HepG2 (cell line): ENCODE results near the gene TRRAP. TPM values are rescaled to one million over a fixed set of nuclear protein-coding genes. Genes with fewer than 3 reads are reported as not detected.

Source experiments
- ATAC-seq: fragments of 200-7000 bp; cut with Tn5 transposase; 3 replicates; pipeline ENCODE4 v1.9.1; 2020; ENCODE audit warnings: mild to moderate bottlenecking, moderate library complexity
- BruUV-seq: library from RNA; stranded (reverse); fragments of 400-500 nt; replicated peaks from 2 replicates; lab custom pipeline; 2021; lab: Mats Ljungman, UMichigan
- CTCF ChIA-PET: fragments of 300-600 bp; formaldehyde crosslinking; extraction: SDS; loops from one replicate; lab custom pipeline; 2021; ENCODE audit warnings: low total read pairs, inconsistent platforms, low intra/inter-chr PET ratio; lab: Yijun Ruan, JAX
- POLR2A ChIA-PET: fragments of 350-600 bp; sonication (Branson Sonifier 250); formaldehyde crosslinking; loops from one replicate; lab custom pipeline; 2020; ENCODE audit warnings: antibody characterized with exemption, inconsistent platforms; lab: Yijun Ruan, JAX
- DNase-seq: peaks from one replicate; pipeline ENCODE4 v3.0.0-alpha.2; 2015; ENCODE audit warnings: low spot score
- FAIRE-seq: peaks from 3 replicates; lab custom pipeline; 2011; peaks lifted over from hg19 to GRCh38; lab: Jason Lieb, UNC
- H2AFZ ChIP-seq: one replicate; pipeline ENCODE4 v1.6.1; 2011; ENCODE audit warnings: low read length, inconsistent platforms
- H3K27ac ChIP-seq: fragments of 300-600 bp; 3 replicates; pipeline ENCODE4 v1.8.0; 2011; ENCODE audit warnings: mixed run types, mild to moderate bottlenecking, mixed read lengths, low read length, inconsistent platforms; ENCODE audit not compliant: insufficient read depth; ENCODE audit errors: extremely low read length
- H3K27me3 ChIP-seq, 2 experiments: fragments of 200-600 bp in 1 of 2; 2 replicates in 1 of 2; 3 replicates in 1 of 2; pipeline versions ENCODE4 v1.6.0 to v1.8.0; 2011; ENCODE audit warnings: low read length in 2 of 2, mild to moderate bottlenecking in 2 of 2, moderate library complexity in 2 of 2, inconsistent platforms in 1 of 2; ENCODE audit not compliant: insufficient read depth in 2 of 2, control insufficient read depth in 1 of 2
- H3K36me3 ChIP-seq, 2 experiments: fragments of 200-600 bp in 1 of 2; replicated peaks in 1 of 2; 2 replicates in 1 of 2; 3 replicates in 1 of 2; pipeline versions ENCODE4 v1.5.1 to v1.8.0; 2011; ENCODE audit warnings: low read length in 2 of 2, inconsistent platforms in 1 of 2; ENCODE audit not compliant: insufficient read depth in 2 of 2, control insufficient read depth in 1 of 2
- H3K4me1 ChIP-seq: 2 replicates; pipeline ENCODE4 v1.5.1; 2012; ENCODE audit warnings: low read length, inconsistent platforms; ENCODE audit not compliant: insufficient read depth
- H3K4me2 ChIP-seq: 2 replicates; pipeline ENCODE4 v1.6.0; 2011; ENCODE audit warnings: low read depth, low read length, inconsistent platforms
- H3K4me3 ChIP-seq, 3 experiments: fragments of 200-600 bp in 1 of 3; sonication (generic), shearing (Covaris generic) in 1 of 3; replicated peaks in 1 of 3; 2 replicates each; pipeline ENCODE4 v1.5.1; 2011 to 2016; ENCODE audit warnings: low read length in 3 of 3, inconsistent platforms in 2 of 3, low read depth in 2 of 3, mild to moderate bottlenecking in 2 of 3, control low read depth in 1 of 3, mixed read lengths in 1 of 3; ENCODE audit not compliant: insufficient read depth in 1 of 3
- H3K79me2 ChIP-seq: one replicate; pipeline ENCODE4 v1.6.1; 2011; ENCODE audit warnings: low read length, inconsistent platforms; ENCODE audit not compliant: insufficient read depth
- H3K9ac ChIP-seq: 2 replicates; pipeline ENCODE4 v1.6.0; 2011; ENCODE audit warnings: mild to moderate bottlenecking, low read depth, low read length, inconsistent platforms; ENCODE audit not compliant: insufficient read depth
- H3K9me3 ChIP-seq: 2 replicates; pipeline ENCODE4 v1.5.1; 2012; ENCODE audit warnings: mild to moderate bottlenecking, low read length
- H4K20me1 ChIP-seq: 2 replicates; pipeline ENCODE4 v1.6.0; 2011; ENCODE audit warnings: inconsistent platforms, mild to moderate bottlenecking, low read length, moderate library complexity; ENCODE audit not compliant: insufficient read depth
- SP140L ChIP-seq: sonication (generic); formaldehyde crosslinking; IDR thresholded peaks from 2 replicates; pipeline ENCODE4 v1.4.0; 2020; ENCODE audit warnings: missing genetic modification reagents, borderline replicate concordance
- STAG1 ChIP-seq: sonication (generic); formaldehyde crosslinking; IDR thresholded peaks from 2 replicates; pipeline ENCODE4 v1.4.0; 2020; ENCODE audit warnings: missing genetic modification reagents
- ZNF253 ChIP-seq: sonication (generic); formaldehyde crosslinking; IDR thresholded peaks from 2 replicates; pipeline ENCODE4 v1.8.0; 2022; ENCODE audit warnings: mild to moderate bottlenecking, missing genetic modification reagents, borderline replicate concordance
- WGBS: methylation state at CpG from one replicate; pipeline ENCODE4 v1.1.6; 2017; ENCODE audit warnings: low lambda C conversion rate; 5-methylcytosine and 5-hydroxymethylcytosine counted together
- in situ Hi-C: cut with HindIII; loops from 2 replicates; pipeline ENCODE4 v1.10.0; 2017; ENCODE audit warnings: low pct_unique_long_range_greater_than_20kb; ENCODE audit not compliant: extremely low pct_ligation_motif_present
- intact Hi-C: fragments of 100-400 bp; cut with micrococcal nuclease; formaldehyde crosslinking; loops from one replicate; pipeline ENCODE4 v1.10.0; 2022; ENCODE audit not compliant: unreplicated experiment
- polyA plus RNA-seq, 8 experiments: library from polyadenylated mRNA; depleted of rRNA in 3 of 8; stranded (reverse) in 7 of 8; unstranded in 1 of 8; fragments of >200 nt; fragmentation: Illumina TruSeq in 4 of 8; extraction: Trizol in 4 of 8; gene quantifications; 2 replicates each; pipeline versions ENCODE4 v1.2.1 to v1.2.3, GENCODE V29; 2011 to 2016; ENCODE audit warnings: low read depth in 4 of 8, missing spikeins in 1 of 8, mixed read lengths in 1 of 8; ENCODE audit not compliant: insufficient read depth in 1 of 8
- total RNA-seq, 5 experiments: library from RNA; depleted of rRNA; stranded (reverse); fragments of >200 nt; fragmentation: Illumina TruSeq; extraction: Trizol; gene quantifications; 2 replicates each; pipeline ENCODE4 v1.2.3, GENCODE V29; 2016; ENCODE audit warnings: low read depth in 1 of 5
- TF ChIP-seq, protein P1 (sequence below): sonication (generic); formaldehyde crosslinking; IDR thresholded peaks from 2 replicates; pipeline ENCODE4 v1.4.0; 2020; ENCODE audit warnings: missing genetic modification reagents
- TF ChIP-seq, protein P2 (sequence below): sonication (generic); formaldehyde crosslinking; IDR thresholded peaks from 2 replicates; pipeline ENCODE4 v1.4.0; 2020; ENCODE audit warnings: mild to moderate bottlenecking, missing genetic modification reagents
- TF ChIP-seq, protein P3 (sequence below): sonication (generic); formaldehyde crosslinking; IDR thresholded peaks from 2 replicates; pipeline ENCODE4 v1.5.0; 2020; ENCODE audit warnings: mild to moderate bottlenecking, missing genetic modification reagents
- TF ChIP-seq, protein P4 (sequence below): sonication (generic); formaldehyde crosslinking; IDR thresholded peaks from 2 replicates; pipeline ENCODE4 v1.5.0; 2020; ENCODE audit warnings: mild to moderate bottlenecking, missing genetic modification reagents, moderate library complexity

The TRRAP gene
- total and polyA plus RNA-seq, 2 of the 13 experiments (the other 11 are each of a cell fraction or from before 2014, with no cell fraction given), result 8.6 to 10.5 TPM

DNA sequence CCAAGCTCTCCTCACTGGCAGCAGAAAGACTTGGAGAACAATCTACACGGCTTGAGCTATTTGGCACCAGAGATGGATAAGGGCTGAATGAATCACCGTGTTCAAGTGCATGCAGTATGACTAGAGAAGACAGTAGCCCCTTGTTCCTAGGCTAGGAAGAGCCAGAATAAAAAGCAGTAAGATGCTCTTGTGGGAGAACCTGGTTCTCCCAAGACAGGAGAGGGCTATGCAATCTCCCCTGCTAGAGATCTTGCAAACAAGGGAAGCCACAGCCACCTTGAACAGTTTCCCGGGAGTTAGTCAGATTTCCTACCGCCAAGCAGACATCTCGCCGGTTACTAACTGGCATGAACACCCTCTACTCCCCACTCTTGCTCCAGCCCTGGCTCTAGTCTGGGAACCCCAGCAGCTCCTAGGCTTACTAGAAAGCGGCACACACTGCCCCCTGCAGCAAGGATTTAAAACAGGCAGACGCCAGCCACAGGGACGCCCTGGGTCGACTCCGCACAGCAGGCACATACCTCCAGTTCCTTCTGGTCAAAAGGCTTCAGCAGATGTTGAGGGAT, 158.3 kb downstream of the TRRAP start:
- Histone ChIP-seq H3K9ac (no peak overlapping the region), H3K4me1 (peaks cover 5% of the 10 kb centered on the region), H3K4me2 (no peak overlapping the region), H3K27ac (no peak overlapping the region), H3K9me3 (no peaks in the 10 kb centered on the region), H3K4me3 (no peak overlapping the region), H2AFZ (no peak overlapping the region), H3K79me2 (no peaks in the 10 kb centered on the region)
- FAIRE-seq, result no peak
- peak; percentile 32 for DNase-seq
- ChIA-PET CTCF (interaction anchor here (1.0 kb wide), 1 partner anchor 275 kb away, joined by 3 read pairs; no protein-coding TSS in a partner anchor), POLR2A (no interaction called here)
- ATAC-seq, result peak; percentile 61
- in situ Hi-C loops, result no loop called here
- BruUV-seq, result no TSS peak
- TF ChIP-seq, protein P1, sequence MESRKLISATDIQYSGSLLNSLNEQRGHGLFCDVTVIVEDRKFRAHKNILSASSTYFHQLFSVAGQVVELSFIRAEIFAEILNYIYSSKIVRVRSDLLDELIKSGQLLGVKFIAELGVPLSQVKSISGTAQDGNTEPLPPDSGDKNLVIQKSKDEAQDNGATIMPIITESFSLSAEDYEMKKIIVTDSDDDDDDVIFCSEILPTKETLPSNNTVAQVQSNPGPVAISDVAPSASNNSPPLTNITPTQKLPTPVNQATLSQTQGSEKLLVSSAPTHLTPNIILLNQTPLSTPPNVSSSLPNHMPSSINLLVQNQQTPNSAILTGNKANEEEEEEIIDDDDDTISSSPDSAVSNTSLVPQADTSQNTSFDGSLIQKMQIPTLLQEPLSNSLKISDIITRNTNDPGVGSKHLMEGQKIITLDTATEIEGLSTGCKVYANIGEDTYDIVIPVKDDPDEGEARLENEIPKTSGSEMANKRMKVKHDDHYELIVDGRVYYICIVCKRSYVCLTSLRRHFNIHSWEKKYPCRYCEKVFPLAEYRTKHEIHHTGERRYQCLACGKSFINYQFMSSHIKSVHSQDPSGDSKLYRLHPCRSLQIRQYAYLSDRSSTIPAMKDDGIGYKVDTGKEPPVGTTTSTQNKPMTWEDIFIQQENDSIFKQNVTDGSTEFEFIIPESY (CRISPR knock-in tag), result peak; percentile 83; the same call in 1 of the 2 replicates
- TF ChIP-seq, protein P2, sequence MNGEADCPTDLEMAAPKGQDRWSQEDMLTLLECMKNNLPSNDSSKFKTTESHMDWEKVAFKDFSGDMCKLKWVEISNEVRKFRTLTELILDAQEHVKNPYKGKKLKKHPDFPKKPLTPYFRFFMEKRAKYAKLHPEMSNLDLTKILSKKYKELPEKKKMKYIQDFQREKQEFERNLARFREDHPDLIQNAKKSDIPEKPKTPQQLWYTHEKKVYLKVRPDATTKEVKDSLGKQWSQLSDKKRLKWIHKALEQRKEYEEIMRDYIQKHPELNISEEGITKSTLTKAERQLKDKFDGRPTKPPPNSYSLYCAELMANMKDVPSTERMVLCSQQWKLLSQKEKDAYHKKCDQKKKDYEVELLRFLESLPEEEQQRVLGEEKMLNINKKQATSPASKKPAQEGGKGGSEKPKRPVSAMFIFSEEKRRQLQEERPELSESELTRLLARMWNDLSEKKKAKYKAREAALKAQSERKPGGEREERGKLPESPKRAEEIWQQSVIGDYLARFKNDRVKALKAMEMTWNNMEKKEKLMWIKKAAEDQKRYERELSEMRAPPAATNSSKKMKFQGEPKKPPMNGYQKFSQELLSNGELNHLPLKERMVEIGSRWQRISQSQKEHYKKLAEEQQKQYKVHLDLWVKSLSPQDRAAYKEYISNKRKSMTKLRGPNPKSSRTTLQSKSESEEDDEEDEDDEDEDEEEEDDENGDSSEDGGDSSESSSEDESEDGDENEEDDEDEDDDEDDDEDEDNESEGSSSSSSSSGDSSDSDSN, result no peak
- TF ChIP-seq, protein P3, sequence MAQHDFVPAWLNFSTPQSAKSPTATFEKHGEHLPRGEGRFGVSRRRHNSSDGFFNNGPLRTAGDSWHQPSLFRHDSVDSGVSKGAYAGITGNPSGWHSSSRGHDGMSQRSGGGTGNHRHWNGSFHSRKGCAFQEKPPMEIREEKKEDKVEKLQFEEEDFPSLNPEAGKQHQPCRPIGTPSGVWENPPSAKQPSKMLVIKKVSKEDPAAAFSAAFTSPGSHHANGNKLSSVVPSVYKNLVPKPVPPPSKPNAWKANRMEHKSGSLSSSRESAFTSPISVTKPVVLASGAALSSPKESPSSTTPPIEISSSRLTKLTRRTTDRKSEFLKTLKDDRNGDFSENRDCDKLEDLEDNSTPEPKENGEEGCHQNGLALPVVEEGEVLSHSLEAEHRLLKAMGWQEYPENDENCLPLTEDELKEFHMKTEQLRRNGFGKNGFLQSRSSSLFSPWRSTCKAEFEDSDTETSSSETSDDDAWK, result no peak
- TF ChIP-seq ZNF253 (CRISPR knock-in tag), result no peak
- peak; percentile 32 for TF ChIP-seq STAG1 (CRISPR knock-in tag)
- TF ChIP-seq, protein P4, sequence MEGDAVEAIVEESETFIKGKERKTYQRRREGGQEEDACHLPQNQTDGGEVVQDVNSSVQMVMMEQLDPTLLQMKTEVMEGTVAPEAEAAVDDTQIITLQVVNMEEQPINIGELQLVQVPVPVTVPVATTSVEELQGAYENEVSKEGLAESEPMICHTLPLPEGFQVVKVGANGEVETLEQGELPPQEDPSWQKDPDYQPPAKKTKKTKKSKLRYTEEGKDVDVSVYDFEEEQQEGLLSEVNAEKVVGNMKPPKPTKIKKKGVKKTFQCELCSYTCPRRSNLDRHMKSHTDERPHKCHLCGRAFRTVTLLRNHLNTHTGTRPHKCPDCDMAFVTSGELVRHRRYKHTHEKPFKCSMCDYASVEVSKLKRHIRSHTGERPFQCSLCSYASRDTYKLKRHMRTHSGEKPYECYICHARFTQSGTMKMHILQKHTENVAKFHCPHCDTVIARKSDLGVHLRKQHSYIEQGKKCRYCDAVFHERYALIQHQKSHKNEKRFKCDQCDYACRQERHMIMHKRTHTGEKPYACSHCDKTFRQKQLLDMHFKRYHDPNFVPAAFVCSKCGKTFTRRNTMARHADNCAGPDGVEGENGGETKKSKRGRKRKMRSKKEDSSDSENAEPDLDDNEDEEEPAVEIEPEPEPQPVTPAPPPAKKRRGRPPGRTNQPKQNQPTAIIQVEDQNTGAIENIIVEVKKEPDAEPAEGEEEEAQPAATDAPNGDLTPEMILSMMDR (CRISPR knock-in tag), result peak; percentile 43
- TF ChIP-seq SP140L, result no peak
- TF ChIP-seq, all 625 proteins: peak for 3
- no peaks in the 10 kb centered on the region for H4K20me1 ChIP-seq
- H3K36me3 ChIP-seq, result peaks cover 36 to 85% of the 10 kb centered on the region in 2 experiments
- intact Hi-C loops, result no loop called here
- 96% methylated on average over 10 of the region's 11 CpGs for WGBS
- H3K27me3 ChIP-seq, result no peaks in the 10 kb centered on the region
